Measurements from ENCODE around the gene GPC2. TPM values are rescaled to one million over a fixed set of nuclear protein-coding genes. Genes with fewer than 3 reads are reported as not detected.
"Not testable (repeated sequence)": the region's sequence is repeated elsewhere in the genome, so short reads cannot be mapped to it uniquely, and the experiment has no call there.

Gene GPC2
- total RNA-seq, 2 donors from 2014 or later: 0.81 to 1.2 TPM

DNA sequence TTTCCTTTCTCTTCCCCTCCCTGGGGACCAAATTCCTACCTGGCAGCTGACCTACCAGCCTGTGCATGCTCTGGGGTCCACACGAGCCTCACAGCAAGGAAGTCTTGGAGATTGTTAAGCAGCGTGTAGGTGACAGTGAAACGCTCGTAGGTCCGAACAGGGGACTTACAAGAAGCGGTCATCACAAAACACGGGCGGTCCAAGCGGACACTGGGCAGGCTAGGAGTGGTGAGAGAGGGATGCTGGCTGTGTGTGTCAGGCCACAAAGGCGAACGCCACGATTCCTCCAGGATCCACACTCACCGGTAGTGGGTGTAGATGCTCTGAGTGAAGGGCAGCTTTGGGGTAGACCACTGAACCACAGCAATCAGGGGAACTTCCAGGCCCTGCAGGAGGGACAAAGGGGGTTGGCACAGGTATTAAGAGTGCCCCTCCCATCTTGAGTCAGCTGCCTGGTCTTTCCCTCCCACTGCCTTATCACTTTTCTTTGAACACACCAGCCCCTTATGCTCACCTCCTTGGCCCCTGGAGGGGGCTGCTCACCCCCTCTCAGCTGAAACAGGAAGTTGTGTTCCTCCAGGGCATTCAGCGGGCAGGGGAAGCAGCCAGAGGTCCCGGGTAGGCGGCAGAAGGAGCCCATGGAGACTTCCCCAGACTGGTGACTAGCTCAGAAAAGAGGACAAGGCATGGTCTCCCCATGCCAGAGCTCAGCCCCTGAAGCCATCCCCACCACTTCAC, 20.7 kb downstream of the GPC2 start:
- intact Hi-C loops (cut with DNase I): no loop called here
- DNase-seq (ENCODE audit: low spot score): no peak

DNA sequence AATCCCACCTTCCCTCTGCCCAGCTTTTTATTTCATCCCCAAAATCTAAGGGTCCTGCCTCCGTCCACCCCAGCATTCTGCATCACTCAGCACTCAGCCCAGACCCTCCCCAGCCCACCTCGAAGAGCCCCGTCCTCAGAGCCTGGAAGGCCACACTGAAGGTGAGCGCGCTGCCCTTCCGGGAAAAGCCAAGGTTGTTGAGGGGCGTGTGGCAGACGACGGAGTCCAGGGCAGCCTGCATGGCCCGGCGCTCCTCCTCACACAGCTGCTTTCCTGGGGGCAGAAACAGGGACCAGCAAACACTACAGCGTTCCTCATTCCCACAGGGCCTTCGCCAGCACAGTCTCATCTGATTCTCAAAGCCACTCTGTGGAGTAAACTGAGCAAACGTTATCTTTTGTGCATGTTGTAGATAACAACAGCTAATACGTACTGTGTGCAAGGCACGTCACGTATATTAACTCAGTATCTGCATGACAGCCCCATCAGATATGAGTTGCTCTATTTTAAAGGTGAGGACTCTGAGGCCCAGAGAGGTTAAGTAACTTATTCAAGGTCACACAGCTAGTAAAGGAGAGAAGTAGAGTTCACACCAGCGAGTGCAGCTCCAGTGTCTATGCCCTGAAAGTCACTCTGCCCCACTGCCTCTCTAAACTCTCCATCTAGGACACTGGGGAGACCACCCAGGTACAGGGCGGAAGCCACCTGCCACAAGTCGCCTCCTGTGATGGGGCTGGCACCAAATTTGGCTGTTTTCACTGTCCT, 21.4 kb downstream of the GPC2 start:
- no peak for DNase-seq (ENCODE audit: low spot score)
- intact Hi-C loops (cut with DNase I): no loop called here

DNA sequence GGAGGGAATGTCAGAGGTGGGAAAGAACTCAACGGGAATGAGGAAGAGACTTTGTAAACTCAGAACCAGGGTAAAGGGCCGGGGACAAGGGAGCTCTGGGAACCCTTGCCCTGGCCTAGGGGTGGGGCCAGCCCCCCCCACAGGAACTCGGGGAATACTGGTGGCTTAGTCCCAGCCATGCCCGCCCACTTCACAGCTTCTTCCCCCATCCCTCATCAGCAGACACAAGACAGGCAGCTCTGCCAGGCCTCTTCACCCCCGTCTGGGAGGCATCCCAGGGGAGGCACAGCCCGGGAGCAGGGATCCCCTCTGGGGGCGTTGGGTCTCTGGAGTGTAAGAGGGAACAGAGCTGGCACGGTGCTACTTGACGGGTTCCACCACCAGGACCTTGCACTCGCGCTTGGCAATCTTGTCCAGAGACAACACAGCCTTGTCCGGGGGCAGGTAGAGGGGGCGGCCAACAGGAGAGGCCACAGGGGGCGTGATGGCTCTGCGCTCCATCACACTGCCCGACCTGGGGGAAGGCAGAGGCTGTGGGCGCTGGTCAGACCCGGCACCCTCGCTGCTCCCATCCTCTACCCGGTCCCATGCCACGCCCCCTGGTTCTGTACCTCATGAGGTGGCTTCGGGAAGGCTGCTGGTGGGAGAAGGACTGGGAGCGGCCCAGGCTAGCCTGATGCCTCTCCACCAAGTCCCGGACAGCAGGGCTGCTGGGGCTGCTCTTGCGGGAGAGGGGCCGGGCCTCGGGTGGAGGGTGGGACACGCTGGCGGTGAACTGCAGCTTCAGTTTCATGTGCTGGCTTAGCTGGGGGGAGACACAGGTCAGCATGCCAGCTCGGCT, 22.3 kb downstream of the GPC2 start:
- intact Hi-C loops (cut with DNase I): no loop called here
- DNase-seq (ENCODE audit: low spot score): no peak

DNA sequence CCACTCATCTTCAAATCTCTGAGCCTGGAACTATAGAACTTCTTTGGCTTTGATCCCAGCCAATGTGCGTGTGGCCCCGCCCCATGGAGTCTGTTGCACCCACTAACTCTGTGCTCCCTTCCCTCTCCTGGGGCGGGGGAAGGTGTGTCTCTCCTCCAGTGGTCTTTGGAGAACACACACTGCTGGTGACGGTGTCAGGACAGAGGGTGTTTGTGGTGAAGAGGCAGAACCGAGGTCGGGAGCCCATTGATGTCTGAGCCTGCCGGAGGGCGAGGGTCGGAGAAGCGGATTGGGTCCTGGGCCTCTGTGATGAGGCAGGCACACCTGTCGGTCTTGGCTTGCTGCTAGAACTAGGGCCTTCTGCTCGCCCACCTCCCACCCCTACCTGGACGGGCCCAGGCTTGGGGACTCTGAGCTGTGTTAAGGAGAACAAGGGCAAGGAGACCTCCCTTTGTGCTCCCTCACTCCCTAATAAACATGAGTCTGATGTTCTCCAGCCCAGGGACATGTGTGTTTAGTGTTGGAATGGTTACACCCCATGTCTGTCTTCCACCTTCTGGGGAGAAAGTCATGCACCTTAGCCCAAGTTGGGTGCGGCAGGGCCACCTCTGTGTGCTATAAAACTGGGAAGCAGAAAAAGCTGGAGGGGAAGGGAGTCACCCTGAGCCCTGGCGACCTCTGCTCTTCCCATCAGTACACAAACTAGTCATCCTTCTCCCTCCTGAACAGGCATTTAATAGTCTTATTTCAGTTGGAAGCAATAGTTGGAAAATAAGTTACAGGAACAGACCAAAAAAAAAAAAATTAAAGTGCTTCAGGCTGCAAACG, 23.3 kb downstream of the GPC2 start:
- no peak for DNase-seq (ENCODE audit: low spot score)
- intact Hi-C loops (cut with DNase I): no loop called here

DNA sequence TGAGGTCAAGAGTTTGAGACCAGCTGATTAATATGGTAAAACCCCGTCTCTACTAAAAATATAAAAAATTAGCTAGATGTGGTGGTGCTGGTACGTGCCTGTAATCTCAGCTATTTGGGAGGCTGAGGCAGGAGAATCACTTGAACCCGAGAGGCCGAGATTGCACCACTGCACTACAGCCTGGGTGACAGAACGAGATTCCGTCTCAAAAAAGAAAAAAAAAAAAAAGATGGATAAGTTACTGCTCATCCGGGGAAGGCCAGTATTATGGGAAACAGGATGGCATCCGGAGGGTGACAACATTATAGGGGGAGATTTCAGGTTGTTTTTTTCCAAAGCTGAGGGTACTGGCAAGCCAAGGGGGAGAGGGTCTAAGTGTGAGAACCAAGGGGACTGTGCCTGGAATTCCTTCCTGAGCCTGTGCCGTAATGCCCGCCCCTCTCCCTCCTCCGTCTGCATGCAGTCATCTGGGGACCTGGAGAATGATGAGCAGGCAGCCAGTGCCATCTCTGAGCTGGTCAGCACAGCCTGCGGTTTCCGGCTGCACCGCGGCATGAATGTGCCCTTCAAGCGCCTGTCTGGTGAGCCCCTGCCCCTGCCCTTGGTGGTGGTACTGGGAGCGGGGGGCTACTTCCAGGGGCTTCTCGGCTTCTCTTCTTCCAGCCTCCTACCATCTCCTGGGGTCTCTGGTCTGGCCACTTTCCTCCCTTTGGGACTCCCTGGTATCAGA, 24.1 kb downstream of the GPC2 start:
- no peak for DNase-seq (ENCODE audit: low spot score)
- intact Hi-C loops (cut with DNase I): no loop called here

DNA sequence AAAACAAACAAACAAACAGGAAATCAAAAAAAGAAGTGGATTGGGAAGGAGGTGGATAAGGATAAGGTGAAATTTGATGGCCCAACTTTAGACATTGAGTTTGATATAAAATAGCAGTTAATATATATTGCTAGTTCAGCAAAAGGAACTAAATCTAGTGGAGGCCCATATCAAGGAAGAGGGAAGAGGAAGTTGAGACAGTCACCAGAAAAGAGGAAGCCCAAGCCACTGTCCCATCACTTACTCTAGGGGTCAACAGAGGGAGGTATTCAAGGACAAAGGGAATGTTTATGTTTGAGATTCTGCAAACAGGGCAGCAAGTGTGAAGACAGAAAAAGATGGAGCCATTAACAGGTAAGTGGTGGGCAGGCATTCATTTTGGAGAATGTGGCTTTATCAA, 24.8 kb downstream of the GPC2 start:
- DNase-seq (ENCODE audit: low spot score): no peak
- intact Hi-C loops (cut with DNase I): no loop called here

DNA sequence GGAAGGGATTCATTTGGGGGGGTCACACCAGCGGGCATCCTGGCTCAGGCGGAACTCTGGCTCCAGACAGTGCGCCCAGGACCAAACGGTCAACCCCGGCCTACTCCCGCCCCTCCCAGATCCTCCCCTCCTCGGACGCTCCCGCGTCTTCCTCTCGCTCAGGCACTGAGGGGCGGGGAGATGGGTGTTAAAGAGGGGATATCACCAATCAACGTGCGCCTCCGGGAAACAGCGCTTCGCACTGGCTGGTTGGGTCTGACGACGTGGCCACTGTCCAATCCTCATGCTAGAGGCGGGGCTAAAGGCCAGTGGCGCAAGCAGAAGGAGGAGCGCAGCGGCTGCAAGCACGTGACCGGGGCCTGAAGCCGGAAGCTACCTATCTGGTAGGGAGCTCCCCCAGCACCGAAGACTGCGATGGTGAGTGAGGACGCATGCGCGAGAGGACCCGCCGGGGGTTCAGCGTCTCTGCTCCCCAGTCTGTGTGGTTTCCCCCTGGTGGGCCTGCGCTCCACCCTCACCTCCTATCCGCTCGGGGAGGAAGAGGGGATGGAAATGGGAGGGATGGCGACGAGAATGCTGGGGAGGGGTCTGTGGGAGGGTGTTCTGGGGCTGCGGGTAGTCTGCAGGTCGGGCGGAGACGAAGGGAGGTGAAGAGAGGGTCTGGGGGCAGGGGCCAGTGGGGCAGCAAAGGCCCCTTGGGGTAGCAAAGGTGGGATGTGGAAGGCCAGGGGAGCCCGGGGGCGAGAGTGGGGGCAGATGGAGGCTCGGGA, 28.4 kb downstream of the GPC2 start, which contains the start of gene LAMTOR4:
LAMTOR4 (plus strand) TSS at position 360 of the 770 bp plus-strand sequence; CDS start at position 415, 55 bp downstream.
- DNase-seq (ENCODE audit: low spot score): peak; percentile 99
- intact Hi-C loops (cut with DNase I): no loop called here

DNA sequence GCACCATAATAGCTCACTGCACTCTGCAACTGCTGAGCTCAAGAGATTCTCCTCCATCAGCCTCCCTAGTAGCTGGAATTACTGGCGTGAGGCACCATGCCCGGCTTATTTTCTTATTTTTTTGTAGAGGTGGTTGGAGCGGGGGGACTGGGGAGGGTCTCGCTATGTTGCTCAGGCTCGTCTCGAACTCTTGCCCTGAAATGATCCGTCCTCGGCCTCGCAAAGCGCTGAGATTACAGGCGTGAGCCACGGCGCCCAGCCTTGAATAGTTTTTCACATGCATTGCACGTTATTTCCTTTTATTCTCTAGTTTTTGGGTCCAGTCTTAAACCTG, 29.0 kb downstream of the GPC2 start:
- no peak for DNase-seq (ENCODE audit: low spot score)
- intact Hi-C loops (cut with DNase I): no loop called here

DNA sequence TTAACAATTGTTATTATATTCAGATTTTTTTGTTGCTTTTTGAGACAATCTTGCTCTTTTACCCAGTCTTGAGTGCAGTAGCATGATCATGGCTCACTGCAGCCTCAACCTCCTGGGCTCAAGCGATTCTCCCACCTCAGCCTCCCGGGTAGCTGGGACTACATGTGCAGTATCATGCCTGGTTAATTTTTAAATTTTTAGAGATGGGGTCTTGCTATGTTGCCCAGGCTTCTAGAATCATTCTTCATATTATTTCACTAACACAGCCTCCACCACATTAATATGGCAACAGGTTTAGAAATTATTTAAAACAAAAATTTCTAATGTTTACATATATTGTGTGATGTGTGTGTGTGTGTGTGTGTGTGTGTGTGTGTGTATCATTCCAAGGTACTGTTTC, 29.9 kb downstream of the GPC2 start:
- intact Hi-C loops (cut with DNase I): no loop called here
- DNase-seq (ENCODE audit: low spot score): no peak

DNA sequence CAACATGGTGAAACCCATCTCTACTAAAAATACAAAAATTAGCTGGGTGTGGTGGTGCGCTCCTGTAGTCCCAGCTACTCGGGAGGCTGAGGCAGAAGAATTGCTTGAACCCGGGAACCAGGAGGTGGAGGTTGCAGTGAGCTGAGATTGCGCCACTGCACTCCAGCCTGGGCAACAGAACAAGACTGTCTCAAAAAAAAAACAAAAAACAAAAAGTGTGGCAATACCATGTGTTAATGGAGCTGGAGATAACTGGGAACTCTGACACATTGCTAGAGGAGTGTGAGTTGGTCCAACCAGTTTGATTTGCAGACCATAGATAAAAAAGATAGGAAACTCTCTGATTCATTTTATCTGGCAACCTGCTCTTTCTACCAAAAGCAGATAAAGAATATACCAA, 30.8 kb downstream of the GPC2 start:
- DNase-seq (ENCODE audit: low spot score); intact Hi-C loops (cut with DNase I): not testable (repeated sequence)

DNA sequence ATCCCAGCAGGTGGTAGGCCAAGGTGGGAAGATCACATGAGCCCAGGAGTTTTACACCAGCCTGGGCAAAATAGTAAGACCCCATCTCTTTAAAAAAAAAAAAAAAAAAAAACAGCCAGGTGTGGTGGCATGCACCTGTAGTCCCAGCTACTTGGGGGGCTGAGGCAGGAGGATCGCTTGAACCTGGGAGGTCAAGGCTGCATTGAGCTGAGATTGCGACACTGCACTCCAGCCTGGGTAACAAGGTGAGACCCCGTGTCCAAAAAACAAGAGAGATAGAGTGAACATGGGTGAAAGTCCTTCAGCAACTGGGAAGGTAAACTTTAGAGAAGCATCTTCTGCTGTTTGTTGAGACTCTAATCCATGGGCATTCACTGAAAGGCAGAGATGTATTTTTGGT, 34.7 kb downstream of the GPC2 start:
- intact Hi-C loops (cut with DNase I): no loop called here

DNA sequence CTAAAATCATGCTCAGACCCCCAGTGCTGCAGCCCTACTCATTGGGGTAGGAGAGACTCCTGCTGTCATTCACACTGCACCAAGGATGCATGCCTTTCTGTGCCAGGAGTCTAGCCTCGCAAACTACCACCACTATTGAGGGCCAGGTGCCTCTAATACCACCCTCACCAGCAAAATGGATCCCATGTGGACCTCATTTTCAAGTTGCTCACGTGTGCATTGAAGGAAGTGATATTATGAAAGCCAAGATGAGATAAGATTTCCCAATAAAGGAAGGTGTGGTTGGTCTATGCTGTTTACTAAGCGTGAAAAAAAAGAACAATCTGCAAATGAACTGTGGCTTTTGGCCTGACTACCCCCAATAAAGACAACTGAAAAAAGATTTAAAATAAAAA, 35.6 kb downstream of the GPC2 start:
- intact Hi-C loops (cut with DNase I): no loop called here
- DNase-seq (ENCODE audit: low spot score): no peak

More for the DNA sequence above, 34.7 kb downstream of the GPC2 start:
- no peak for DNase-seq (ENCODE audit: low spot score)

DNA sequence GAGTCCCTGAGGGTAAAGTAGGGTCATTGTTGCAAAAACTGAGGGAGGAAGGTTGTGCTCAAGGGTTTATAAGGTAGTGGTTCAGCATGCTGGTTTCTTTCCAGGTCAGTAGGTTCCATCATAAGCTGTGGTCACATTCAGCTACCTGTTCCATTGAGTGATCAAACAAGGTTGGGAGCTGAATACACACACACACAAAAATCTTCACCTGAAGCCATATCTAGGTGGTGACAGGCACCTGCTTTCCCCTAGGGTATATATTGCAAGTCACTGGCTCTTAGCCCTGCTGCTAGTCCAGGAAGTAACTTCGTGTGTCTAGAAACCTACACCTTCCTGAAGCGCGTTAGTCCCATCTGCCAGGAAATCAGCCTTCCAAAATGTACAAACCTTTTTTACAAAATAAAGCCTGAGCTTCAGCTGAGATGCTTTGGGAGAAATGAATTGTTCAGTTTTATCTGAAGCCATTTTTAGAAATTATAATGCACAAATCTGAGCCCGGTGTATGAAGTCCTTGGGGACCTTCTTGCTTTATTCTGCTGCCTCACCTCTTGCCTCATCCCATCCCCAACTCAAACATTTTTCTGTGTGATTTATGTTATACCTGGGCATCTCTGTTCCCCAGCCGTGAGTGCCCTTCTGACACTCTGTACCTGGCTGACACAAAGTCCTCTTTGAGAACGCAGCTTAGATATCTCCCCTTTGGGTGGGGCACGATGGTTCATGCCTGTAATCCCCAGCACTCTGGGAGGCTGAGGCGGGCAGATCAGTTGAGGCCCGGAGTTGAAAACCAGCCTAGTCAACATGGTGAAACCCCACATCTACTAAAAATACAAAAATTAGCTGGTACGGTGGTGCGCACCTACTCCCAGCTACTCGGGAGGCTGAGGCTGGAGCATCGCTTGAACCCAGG, 39.1 kb downstream of the GPC2 start:
- no peak for DNase-seq (ENCODE audit: low spot score)
- intact Hi-C loops (cut with DNase I): no loop called here

DNA sequence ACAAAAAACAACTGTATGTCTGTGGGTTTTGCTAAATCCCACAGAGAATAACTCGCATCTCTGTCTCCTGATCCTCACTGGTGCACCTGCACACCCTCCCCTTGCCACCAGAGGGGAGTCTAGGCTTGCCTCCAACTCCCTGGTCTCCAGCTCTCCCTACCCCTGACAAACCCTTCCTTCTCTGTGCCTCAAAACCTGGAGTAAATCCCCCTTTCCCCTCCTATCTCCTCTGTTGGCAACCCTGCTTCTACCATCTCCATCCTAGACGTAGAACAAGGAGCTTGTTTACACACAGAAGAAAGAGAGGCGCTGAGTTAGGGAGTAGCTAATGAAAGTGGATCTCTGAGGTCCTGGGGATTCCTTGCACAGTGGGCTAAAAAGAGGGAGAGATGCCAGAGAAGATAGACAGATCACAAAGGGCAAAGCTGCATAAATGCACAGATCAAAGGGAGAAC, 44.5 kb downstream of the GPC2 start:
- no peak for DNase-seq (ENCODE audit: low spot score)
- intact Hi-C loops (cut with DNase I): loop anchor here in 1 of 2 donors (5.0 kb wide), 1 partner anchor 90 kb away; no protein-coding TSS in a partner anchor

DNA sequence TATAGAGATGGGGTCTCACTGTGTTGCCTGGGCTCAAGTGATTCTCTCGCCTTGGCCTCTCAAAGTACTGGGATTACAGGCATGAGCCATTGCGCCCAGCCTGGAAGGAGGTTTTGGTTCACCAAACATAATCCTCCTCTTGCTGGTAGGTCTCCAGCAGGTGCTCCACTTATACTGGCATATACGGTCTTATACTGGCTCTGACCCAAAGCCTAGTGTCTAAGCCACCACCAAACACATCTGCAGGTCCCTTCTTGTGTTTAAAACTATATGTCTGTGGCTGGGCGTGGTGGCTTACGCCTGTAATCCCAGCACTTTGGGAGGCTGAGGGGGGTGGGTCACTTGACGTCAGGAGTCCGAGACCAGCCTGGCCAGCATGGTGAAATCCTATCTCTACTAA, 45.1 kb downstream of the GPC2 start:
- intact Hi-C loops (cut with DNase I): loop anchor here in 1 of 2 donors (5.0 kb wide), 1 partner anchor 90 kb away; no protein-coding TSS in a partner anchor
- DNase-seq (ENCODE audit: low spot score): no peak

DNA sequence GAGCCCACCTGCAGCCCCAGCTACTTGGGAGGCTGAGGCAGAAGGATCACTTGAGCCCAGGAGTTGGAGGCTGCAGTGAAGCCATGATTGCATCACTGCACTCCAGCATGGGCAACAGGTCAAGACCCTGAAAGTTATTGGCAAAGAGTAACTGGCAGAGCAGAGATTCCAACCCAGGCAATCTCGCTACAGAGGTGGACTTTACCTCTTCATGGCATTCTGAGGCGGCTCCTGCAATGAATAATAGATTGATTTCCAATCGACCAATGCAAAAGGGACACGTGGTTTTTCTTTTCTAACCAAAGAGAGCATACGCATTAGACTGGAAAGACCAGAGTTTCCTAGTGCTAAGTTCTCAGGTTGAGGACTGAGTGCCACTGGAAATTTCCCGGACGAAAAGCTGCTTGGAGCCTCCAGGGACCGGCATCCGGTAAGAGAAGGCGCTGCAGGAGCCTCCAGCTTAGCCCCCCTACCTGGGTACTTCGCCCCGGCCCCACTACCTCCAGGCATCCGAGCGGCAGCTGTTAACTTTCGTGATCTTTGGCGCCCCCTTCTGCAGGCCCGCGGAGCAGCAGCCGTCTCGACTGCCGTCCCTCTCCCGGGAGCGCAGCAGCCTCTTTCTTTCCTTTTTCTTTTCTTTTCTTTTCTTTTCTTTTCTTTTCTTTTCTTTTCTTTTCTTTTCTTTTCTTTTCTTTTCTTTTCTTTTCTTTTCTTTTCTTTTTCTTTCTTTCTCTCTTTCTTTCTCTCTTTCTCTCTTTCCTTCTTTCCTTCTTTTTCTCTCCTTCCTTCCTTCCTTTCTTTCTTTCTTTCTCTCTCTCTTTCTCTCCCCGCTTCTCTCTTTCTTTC, 46.4 kb downstream of the GPC2 start:
- intact Hi-C loops (cut with DNase I): loop anchor here in 1 of 2 donors (5.0 kb wide), 1 partner anchor 91 kb away; no protein-coding TSS in a partner anchor
- DNase-seq (ENCODE audit: low spot score): peak; percentile 95
